Immature natural killer cell (primary cell): ENCODE measurements around the gene PEX10. TPM values are rescaled to one million over a fixed set of nuclear protein-coding genes. Genes with fewer than 3 reads are reported as not detected.

Experiments
- DNase-seq, 3 donors: peaks; one replicate each; pipeline ENCODE4 v3.0.0; 2022; ENCODE audit warnings: mixed read lengths in 1 of 3
- H3K27ac Mint-ChIP-seq, 6 donors: one replicate each; pipeline ENCODE4 v1.8.0; 2020; ENCODE audit warnings: mixed read lengths in 6 of 6, mild to moderate bottlenecking in 5 of 6, inconsistent platforms in 4 of 6, moderate library complexity in 3 of 6
- H3K27me3 Mint-ChIP-seq, 3 donors: one replicate each; pipeline ENCODE4 v1.8.0; 2020 to 2021; ENCODE audit warnings: low read depth in 3 of 3, mild to moderate bottlenecking in 3 of 3, mixed read lengths in 3 of 3, moderate library complexity in 3 of 3, inconsistent platforms in 1 of 3
- H3K36me3 Mint-ChIP-seq, 3 donors: one replicate each; pipeline ENCODE4 v1.8.0; 2020; ENCODE audit warnings: mixed read lengths in 3 of 3, inconsistent platforms in 2 of 3, mild to moderate bottlenecking in 2 of 3
- H3K4me1 Mint-ChIP-seq, 2 donors: one replicate each; pipeline ENCODE4 v1.8.0; 2020; ENCODE audit warnings: inconsistent platforms in 2 of 2, mild to moderate bottlenecking in 2 of 2, mixed read lengths in 2 of 2, moderate library complexity in 1 of 2
- H3K4me3 Mint-ChIP-seq, 5 donors: one replicate each; pipeline ENCODE4 v1.8.0; 2020; ENCODE audit warnings: mild to moderate bottlenecking in 5 of 5, mixed read lengths in 5 of 5, inconsistent platforms in 3 of 5, moderate library complexity in 3 of 5
- H3K9me3 Mint-ChIP-seq, 6 donors: one replicate each; pipeline ENCODE4 v1.8.0; 2020; ENCODE audit warnings: mild to moderate bottlenecking in 6 of 6, mixed read lengths in 6 of 6, inconsistent platforms in 4 of 6, moderate library complexity in 3 of 6
- polyA plus RNA-seq, 3 donors: library from polyadenylated mRNA; unstranded; fragments of 300-500 nt; fragmentation: Illumina TruSeq; gene quantifications; one replicate each; pipeline ENCODE4 v1.2.3, GENCODE V29; 2021

Gene PEX10
- polyA plus RNA-seq, 3 donors from 2014 or later, result 9.1 to 18.2 (median 9.3) TPM

- Mint-ChIP-seq H3K4me3 (peak overlapping the region; percentile 90 to 92 (median 90)), H3K9me3 (no peaks in the 10 kb centered on the region), H3K36me3 (peaks cover 0 to 9% (median 0%) of the 10 kb centered on the region in 3 donors), H3K4me1 (peaks cover 36 to 43% of the 10 kb centered on the region in 2 donors), H3K27me3 (peaks cover 0 to 3% (median 0%) of the 10 kb centered on the region in 3 donors), H3K27ac (peak overlapping the region; percentile 76 to 96 (median 92))
- no peak for DNase-seq
Observed at GRCh38 chr1:2391931-2392509, 20.3 kb downstream of the PEX10 start.

GRCh38 chr1:2391041-2391930 is 21.1 kb downstream of the PEX10 start, which contains the start of the genes MORN1 and RER1:
Gene MORN1 (minus strand): TSS chr1:2391554. CDS start chr1:2391533, 21 bp downstream.
Gene RER1 (plus strand): TSS chr1:2391841. CDS start chr1:2395791, 3,950 bp downstream.
- peak; percentile 99 for DNase-seq
- Mint-ChIP-seq H3K36me3 (peaks cover 0 to 7% (median 0%) of the 10 kb centered on the region in 3 donors), H3K27ac (peak within 1 kb of the TSS; percentile 76 to 96 (median 92)), H3K4me3 (peak within 1 kb of the TSS; percentile 90 to 92 (median 90)), H3K9me3 (no peaks in the 10 kb centered on the region), H3K4me1 (peaks cover 35 to 36% of the 10 kb centered on the region in 2 donors), H3K27me3 (peaks cover 0 to 3% (median 2%) of the 10 kb centered on the region in 3 donors)

- Mint-ChIP-seq H3K27ac (peak overlapping the region in 1 of 6 donors; percentile 64), H3K9me3 (no peaks in the 10 kb centered on the region), H3K27me3 (peaks cover 0 to 3% (median 3%) of the 10 kb centered on the region in 3 donors), H3K4me3 (peak overlapping the region; percentile 69 to 78 (median 75)), H3K36me3 (peaks cover 0 to 7% (median 0%) of the 10 kb centered on the region in 3 donors), H3K4me1 (peaks cover 26 to 31% of the 10 kb centered on the region in 2 donors)
- DNase-seq, result no peak
Observed at GRCh38 chr1:2389644-2390043, 22.7 kb downstream of the PEX10 start.

GRCh38 chr1:2388004-2388913 is 24.1 kb downstream of the PEX10 start:
- H3K27me3 Mint-ChIP-seq, result peaks cover 0 to 3% (median 3%) of the 10 kb centered on the region in 3 donors
- no peak for DNase-seq
- no peak overlapping the region for H3K4me3 Mint-ChIP-seq
- H3K9me3 Mint-ChIP-seq, result no peaks in the 10 kb centered on the region
- H3K27ac Mint-ChIP-seq, result no peak overlapping the region
- no peaks in the 10 kb centered on the region for H3K36me3 Mint-ChIP-seq
- H3K4me1 Mint-ChIP-seq, result peaks cover 12 to 18% of the 10 kb centered on the region in 2 donors

- Mint-ChIP-seq H3K4me1 (peaks cover 0 to 7% of the 10 kb centered on the region in 2 donors), H3K36me3 (no peaks in the 10 kb centered on the region), H3K27ac (no peak overlapping the region), H3K4me3 (no peak overlapping the region), H3K27me3 (peaks cover 0 to 3% (median 3%) of the 10 kb centered on the region in 3 donors), H3K9me3 (no peaks in the 10 kb centered on the region)
- no peak for DNase-seq
Observed at GRCh38 chr1:2386636-2387611, 25.4 kb downstream of the PEX10 start.

- no peak overlapping the region for H3K4me3 Mint-ChIP-seq
Observed at GRCh38 chr1:2385606-2386280, 26.6 kb downstream of the PEX10 start.

DNA sequence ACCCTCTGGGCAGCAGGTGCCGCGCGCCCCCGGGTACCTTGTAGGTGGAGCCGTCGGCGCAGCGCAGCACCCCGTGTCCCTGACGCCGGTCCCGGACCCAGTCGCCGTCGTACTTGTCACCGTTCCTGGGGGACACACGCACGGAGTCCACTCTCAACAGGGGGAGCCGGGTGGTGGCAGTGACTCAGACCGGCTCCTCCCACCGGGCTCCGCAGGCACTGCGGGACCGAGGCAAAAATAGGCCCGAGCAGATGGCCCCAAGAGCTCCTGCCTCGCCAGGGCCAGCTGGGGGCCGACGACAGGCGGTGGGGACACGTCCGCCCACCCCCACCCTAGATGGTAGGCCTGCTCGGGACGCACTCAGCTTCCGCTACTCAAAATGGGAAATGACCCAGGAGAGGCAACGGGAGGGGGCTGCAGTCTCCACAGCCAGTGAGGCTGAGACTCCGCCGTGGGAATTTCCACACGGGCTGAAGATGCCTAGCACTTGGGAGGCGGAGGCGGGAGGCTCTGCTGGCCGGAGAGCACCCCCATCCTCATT is 27.4 kb downstream of the PEX10 start:
- DNase-seq, result no peak
- peaks cover 0 to 3% (median 0%) of the 10 kb centered on the region in 3 donors for H3K27me3 Mint-ChIP-seq
- no peak overlapping the region for H3K27ac Mint-ChIP-seq
- H3K4me3 Mint-ChIP-seq, result no peak overlapping the region
- peaks cover 0 to under 1% of the 10 kb centered on the region in 2 donors for H3K4me1 Mint-ChIP-seq
- H3K36me3 Mint-ChIP-seq, result no peaks in the 10 kb centered on the region
- no peaks in the 10 kb centered on the region for H3K9me3 Mint-ChIP-seq

More at GRCh38 chr1:2385606-2386280, 26.6 kb downstream of the PEX10 start:
- H3K27me3 Mint-ChIP-seq, result peaks cover 0 to 3% (median 0%) of the 10 kb centered on the region in 3 donors
- no peak for DNase-seq
- no peaks in the 10 kb centered on the region for H3K36me3 Mint-ChIP-seq
- no peaks in the 10 kb centered on the region for H3K9me3 Mint-ChIP-seq
- H3K4me1 Mint-ChIP-seq, result peaks cover 0 to 7% of the 10 kb centered on the region in 2 donors
- H3K27ac Mint-ChIP-seq, result no peak overlapping the region

DNA sequence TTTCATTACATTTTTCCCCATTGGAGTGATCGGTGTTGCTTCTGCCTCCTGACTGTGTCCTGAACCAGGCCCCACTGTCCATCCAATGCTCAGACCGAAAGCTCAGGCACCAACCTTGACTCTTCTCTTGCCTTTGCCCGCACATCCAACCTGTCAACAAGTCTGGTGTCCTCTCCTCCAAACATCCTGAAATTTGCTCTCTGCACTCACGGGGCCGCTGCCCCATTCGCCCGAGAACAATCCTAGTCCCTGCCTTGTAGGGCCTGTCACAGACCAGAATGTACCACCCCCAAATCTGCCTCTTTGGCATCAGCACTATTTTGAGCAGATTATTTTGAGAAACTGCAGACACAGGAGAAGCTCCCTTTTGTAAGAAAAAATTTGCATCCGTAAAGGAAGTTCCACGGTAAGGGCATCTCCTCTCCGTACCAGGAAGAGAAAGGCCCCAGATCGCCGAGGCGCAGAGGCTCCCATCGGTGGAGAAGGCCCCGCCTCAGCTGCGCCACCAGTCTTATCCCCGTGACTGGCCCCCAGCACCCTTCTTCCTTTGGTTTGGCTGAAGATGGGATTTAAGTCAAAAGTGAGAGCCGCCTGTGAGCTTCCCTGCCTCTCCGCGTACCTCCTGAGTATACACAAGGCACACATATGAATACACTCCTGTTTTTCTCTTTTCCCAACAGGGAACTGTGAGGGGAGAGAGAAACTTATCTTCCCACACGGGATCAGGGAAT is 28.1 kb downstream of the PEX10 start:
- Mint-ChIP-seq H3K36me3 (no peaks in the 10 kb centered on the region), H3K27ac (peak overlapping the region in 1 of 6 donors; percentile 86), H3K9me3 (no peaks in the 10 kb centered on the region), H3K27me3 (peaks cover 0 to 3% (median 0%) of the 10 kb centered on the region in 3 donors), H3K4me1 (no peaks in the 10 kb centered on the region), H3K4me3 (no peak overlapping the region)
- no peak for DNase-seq

DNA sequence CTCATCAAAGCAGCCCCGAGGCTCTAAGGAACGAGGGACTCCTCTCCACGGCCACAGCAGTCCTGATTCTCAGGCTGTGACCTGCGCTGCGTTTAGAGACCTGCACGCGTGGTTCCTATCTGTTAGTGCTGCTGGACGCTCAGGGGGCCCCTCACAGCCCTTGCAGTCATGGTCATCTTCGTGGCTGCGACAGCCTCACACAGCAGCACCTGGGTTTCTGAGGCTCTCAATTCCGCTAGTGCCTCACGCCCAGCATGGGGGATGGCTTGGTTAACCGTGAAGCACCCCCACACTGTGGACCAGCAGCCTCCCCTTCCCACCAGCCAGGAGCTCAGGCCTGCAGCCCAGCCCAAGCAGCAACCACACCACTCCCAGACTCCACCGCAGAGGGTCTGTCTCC is 28.8 kb downstream of the PEX10 start:
- Mint-ChIP-seq H3K27ac (peak overlapping the region in 1 of 6 donors; percentile 17), H3K9me3 (no peaks in the 10 kb centered on the region), H3K27me3 (peaks cover 0 to 4% (median 3%) of the 10 kb centered on the region in 3 donors), H3K36me3 (no peaks in the 10 kb centered on the region), H3K4me3 (no peak overlapping the region), H3K4me1 (no peaks in the 10 kb centered on the region)
- DNase-seq, result no peak

- Mint-ChIP-seq H3K27ac (no peak overlapping the region), H3K4me3 (no peak overlapping the region), H3K36me3 (no peaks in the 10 kb centered on the region), H3K27me3 (peaks cover 0 to 4% (median 3%) of the 10 kb centered on the region in 3 donors), H3K4me1 (no peaks in the 10 kb centered on the region), H3K9me3 (no peaks in the 10 kb centered on the region)
- DNase-seq, result peak in 2 of 3 donors; percentile 16 to 19
Observed at GRCh38 chr1:2382621-2383361, 29.6 kb downstream of the PEX10 start.
